Measurements from ENCODE around the gene MAML2. TPM values are rescaled to one million over a fixed set of nuclear protein-coding genes. Genes with fewer than 3 reads are reported as not detected.

Gene MAML2
- total and polyA plus RNA-seq, 2 of the 13 experiments (the other 11 are each of a cell fraction or from before 2014, with no cell fraction given), result 2.3 to 25.9 TPM

- TF ChIP-seq FOXA1 (IDR thresholded peaks at IDR 0.05) (no peak), FOXA1 (CRISPR knock-in tag; IDR thresholded peaks at IDR 0.05) (peak; percentile 35), ZNF605 (CRISPR knock-in tag; IDR thresholded peaks at IDR 0.05) (no peak), CEBPB (IDR thresholded peaks at IDR 0.05; ENCODE audit: borderline replicate concordance, low read depth, low read length) (peak; percentile 73; the same call in 1 of the 2 replicates)
These were observed 405.6 kb downstream of the MAML2 start (continued) for GRCh38 chr11:95937358-95937757.

GRCh38 chr11:95933594-95933993 is 409.4 kb downstream of the MAML2 start:
- no peaks in the 10 kb centered on the region for H3K36me3 ChIP-seq (replicated peaks in 1 of 2; ENCODE audit: control insufficient read depth in 1 of 2, insufficient read depth in 2 of 2, low read length in 2 of 2)
- H3K79me2 ChIP-seq (ENCODE audit: insufficient read depth, low read length), result no peaks in the 10 kb centered on the region
- H4K20me1 ChIP-seq (ENCODE audit: insufficient read depth, low read length), result no peaks in the 10 kb centered on the region
- peak; percentile 72 for ATAC-seq
- no peak overlapping the region for H3K4me2 ChIP-seq (ENCODE audit: low read depth, low read length)
- BruUV-seq (replicated peaks), result no TSS peak
- no peak overlapping the region for H3K27ac ChIP-seq (ENCODE audit: extremely low read length, insufficient read depth, low read length)
- POLR2A ChIA-PET, result no interaction called here
- peak; percentile 56 for DNase-seq (ENCODE audit: low spot score)
- CTCF ChIA-PET (ENCODE audit: low intra/inter-chr PET ratio, low total read pairs), result no interaction called here
- WGBS (ENCODE audit: low lambda C conversion rate), result 25% methylated on average over 5 of the region's 5 CpGs
- FAIRE-seq, result no peak
- peaks cover 10% of the 10 kb centered on the region; the same call in 1 of the 2 replicates for H3K4me1 ChIP-seq (ENCODE audit: insufficient read depth, low read length)
- intact Hi-C loops (cut with micrococcal nuclease; ENCODE audit: unreplicated experiment), result no loop called here
- H3K9ac ChIP-seq (ENCODE audit: insufficient read depth, low read depth, low read length), result no peak overlapping the region
- H3K27me3 ChIP-seq (ENCODE audit: control insufficient read depth in 1 of 2, insufficient read depth in 2 of 2, low read length in 2 of 2), result peaks cover 0 to 16% of the 10 kb centered on the region in 2 experiments; a peak in 4 of 5 replicates
- in situ Hi-C loops (cut with HindIII; ENCODE audit: extremely low pct_ligation_motif_present, low pct_unique_long_range_greater_than_20kb), result no loop called here
- H2AFZ ChIP-seq (ENCODE audit: low read length), result no peak overlapping the region
- peaks cover 22% of the 10 kb centered on the region for H3K9me3 ChIP-seq (ENCODE audit: low read length)
- no peak overlapping the region for H3K4me3 ChIP-seq (replicated peaks in 1 of 3; ENCODE audit: insufficient read depth in 1 of 3, low read depth in 2 of 3, low read length in 3 of 3)
- peak; percentile 42; the same call in 1 of the 2 replicates for TF ChIP-seq ZNF253 (CRISPR knock-in tag; IDR thresholded peaks at IDR 0.05; ENCODE audit: borderline replicate concordance)
- no peak for TF ChIP-seq ZNF547 (CRISPR knock-in tag; IDR thresholded peaks at IDR 0.05)
- TF ChIP-seq BCL6 (CRISPR knock-in tag; IDR thresholded peaks at IDR 0.05), result peak; percentile 34; the same call in 1 of the 2 replicates
- no peak for TF ChIP-seq ZSCAN9 (CRISPR knock-in tag; IDR thresholded peaks at IDR 0.05; ENCODE audit: borderline replicate concordance)
- no peak for TF ChIP-seq SOX13 (IDR thresholded peaks at IDR 0.05)
- TF ChIP-seq SOX13 (CRISPR knock-in tag; conservative IDR thresholded peaks at IDR 0.05 in 1 of 2, IDR thresholded peaks at IDR 0.05 in 1 of 2), result peak in 1 of 2 experiments; percentile 48; a peak in 2 of 4 replicates
- TF ChIP-seq ZNF260 (CRISPR knock-in tag; IDR thresholded peaks at IDR 0.05; ENCODE audit: borderline replicate concordance, low read depth), result no peak
- peak; percentile 28; the same call in 1 of the 2 replicates for TF ChIP-seq POGZ (CRISPR knock-in tag; IDR thresholded peaks at IDR 0.05)
- no peak for TF ChIP-seq NFYB (CRISPR knock-in tag; IDR thresholded peaks at IDR 0.05)
- peak in 1 of 2 experiments; percentile 61; a peak in 2 of 4 replicates for TF ChIP-seq NR2F1 (CRISPR knock-in tag; IDR thresholded peaks at IDR 0.05)
- no peak for TF ChIP-seq NBN (conservative IDR thresholded peaks at IDR 0.05)
- TF ChIP-seq ZNF609 (CRISPR knock-in tag; IDR thresholded peaks at IDR 0.05; ENCODE audit: borderline replicate concordance), result peak; percentile 31; the same call in 1 of the 2 replicates
- TF ChIP-seq NR2F2 (IDR thresholded peaks at IDR 0.05; ENCODE audit: borderline replicate concordance, low read depth), result peak; percentile 54
- no peak for TF ChIP-seq ZNF768 (CRISPR knock-in tag; IDR thresholded peaks at IDR 0.05)
- TF ChIP-seq FOXA1 (IDR thresholded peaks at IDR 0.05), result no peak
- TF ChIP-seq FOXA1 (CRISPR knock-in tag; IDR thresholded peaks at IDR 0.05), result peak; percentile 21; the same call in 1 of the 2 replicates
